Heart right ventricle (tissue), 16 donors: ENCODE data around the gene TTC16. TPM values are rescaled to one million over a fixed set of nuclear protein-coding genes. Genes with fewer than 3 reads are reported as not detected.

Experiments
- ATAC-seq, 8 donors: fragments of 200-7000 bp; cut with Tn5 transposase; one replicate each; pipeline ENCODE4 v1.9.1; 2020; ENCODE audit warnings: mild to moderate bottlenecking in 8 of 8, moderate library complexity in 8 of 8, moderate number of reproducible peaks in 1 of 8
- DNase-seq, 2 donors: peaks; one replicate each; pipeline ENCODE4 v3.0.0-alpha.2; 2020
- H3K27ac ChIP-seq, 10 donors: fragments of 200-600 bp; sonication (generic) in 2 of 10; one replicate each; pipeline versions ENCODE4 v1.5.0 to v1.8.0; 2020 to 2022; ENCODE audit warnings: mild to moderate bottlenecking in 3 of 10
- H3K27me3 ChIP-seq, 7 donors: fragments of 200-600 bp; one replicate each; pipeline ENCODE4 v1.8.0; 2021 to 2022; ENCODE audit warnings: mild to moderate bottlenecking in 2 of 7
- H3K36me3 ChIP-seq, 9 donors: fragments of 200-600 bp; sonication (generic) in 1 of 9; one replicate each; pipeline versions ENCODE4 v1.5.0 to v1.8.0; 2020 to 2022; ENCODE audit warnings: mild to moderate bottlenecking in 2 of 9
- H3K4me1 ChIP-seq, 9 donors: fragments of 200-600 bp; sonication (generic) in 1 of 9; one replicate each; pipeline versions ENCODE4 v1.5.0 to v1.8.0; 2020 to 2022; ENCODE audit warnings: mild to moderate bottlenecking in 4 of 9
- H3K4me3 ChIP-seq, 10 donors: fragments of 200-600 bp; sonication (generic) in 2 of 10; one replicate each; pipeline versions ENCODE4 v1.5.0 to v1.8.0; 2020 to 2022; ENCODE audit warnings: mild to moderate bottlenecking in 7 of 10, moderate library complexity in 2 of 10
- H3K9me3 ChIP-seq, 11 donors: fragments of 200-600 bp in 10 of 11; sonication (generic) in 2 of 11; one replicate each; pipeline versions ENCODE4 v1.5.0 to v1.8.0; 2013 to 2022; ENCODE audit warnings: mild to moderate bottlenecking in 2 of 11, control low read depth in 1 of 11, moderate library complexity in 1 of 11
- CTCF ChIP-seq, 9 donors: fragments of 200-600 bp; sonication (generic) in 2 of 9; IDR thresholded peaks; one replicate each; pipeline versions ENCODE4 v1.5.0 to v1.8.0; 2021 to 2022; ENCODE audit warnings: antibody characterized with exemption in 9 of 9, mild to moderate bottlenecking in 5 of 9, moderate library complexity in 1 of 9
- WGBS, 2 donors: extraction: QIAGEN DNeasy Blood & Tissue Kit; methylation state at CpG; one replicate each; pipeline ENCODE4 v1.1.7; 2013; ENCODE audit warnings: inconsistent platforms in 1 of 2; 5-methylcytosine and 5-hydroxymethylcytosine counted together
- intact Hi-C, 10 donors: fragments of 100-400 bp; cut with DNase I; formaldehyde crosslinking; loops; one replicate each; pipeline versions ENCODE4 v1.11.1 to v1.14.2; 2022
- polyA plus RNA-seq, 2 donors: library from polyadenylated mRNA; stranded (reverse); fragments of 200-250 nt; gene quantifications; one replicate each; pipeline ENCODE4 v1.2.3, GENCODE V29; 2013
- total RNA-seq, 10 donors: library from RNA; stranded (reverse); fragmentation: NEBNext Ultra II Directional in 3 of 10; extraction: Animal tissue kit (Norgen Biotek cat#: 25700) in 3 of 10; gene quantifications; one replicate each; pipeline versions ENCODE4 v1.2.1 to v1.2.4, GENCODE V29; 2021 to 2023
- donor health status: Arrhythmogenic right ventricular cardiomyopathy.
- donor health status: ischemic (EF 13 %, LVEDD 7.1; RV severe dilation, severe dysfunction).
- donor health status: healthy with polysubstance abuse.
- donor health status: DM: no; HTN: yes; CAD: no.
- donor health status: DM: no; HTN: no; CAD: no.
- donor health status: ischemic (EF 25% LVEDD 6.9; RV normal size, moderate dysfunction).
- donor health status: ischemic (EF 25% LVEDD 5.7; RV mildly dilated, moderate dysfunction).
- donor health status: healthy.
- donor health status: DM: yes; HTN: yes; CAD: no.
- donor health status: Ischemic cardiomyopathy.
- donor health status: ischemic (EF 35%, LVEDD 5.7; RV mildly dilated, moderate dysfunction).
- donor health status: nonischemic (EF 11% LVEDD 7.7; RV severe dilation, severe dysfunction).
- donor health status: DM: yes; HTN: yes; CAD: no.
- donor health status: PGD.
- donor health status: ischemic (EF 29% LVEDD 5.4; RV normal size, mild dysfunction).
- donor health status: nonischemic (EF 23%, LVEDD 6.1; RV moderate dilation, normal function).

Gene TTC16
- total and polyA plus RNA-seq, 12 donors: 0.04 to 1.4 (median 0.32) TPM; not detected in 1

GRCh38 chr9:127680846-127681245 lies 35.0 kb upstream of the TTC16 start:
- H3K4me1 ChIP-seq: no peaks in the 10 kb centered on the region
- H3K9me3 ChIP-seq: no peaks in the 10 kb centered on the region
- WGBS, 2 donors: 91 to 96% methylated on average over 9 of the region's 9 CpGs
- peaks cover 0 to 100% (median 70%) of the 10 kb centered on the region in 9 donors for H3K36me3 ChIP-seq
- no peaks in the 10 kb centered on the region for H3K27me3 ChIP-seq
- no peak overlapping the region for H3K27ac ChIP-seq
- intact Hi-C loops: no loop called here
- DNase-seq (no peak), ATAC-seq (no peak)
- no peak for TF ChIP-seq CTCF (IDR thresholded peaks at IDR 0.05)
- no peak overlapping the region for H3K4me3 ChIP-seq

DNA sequence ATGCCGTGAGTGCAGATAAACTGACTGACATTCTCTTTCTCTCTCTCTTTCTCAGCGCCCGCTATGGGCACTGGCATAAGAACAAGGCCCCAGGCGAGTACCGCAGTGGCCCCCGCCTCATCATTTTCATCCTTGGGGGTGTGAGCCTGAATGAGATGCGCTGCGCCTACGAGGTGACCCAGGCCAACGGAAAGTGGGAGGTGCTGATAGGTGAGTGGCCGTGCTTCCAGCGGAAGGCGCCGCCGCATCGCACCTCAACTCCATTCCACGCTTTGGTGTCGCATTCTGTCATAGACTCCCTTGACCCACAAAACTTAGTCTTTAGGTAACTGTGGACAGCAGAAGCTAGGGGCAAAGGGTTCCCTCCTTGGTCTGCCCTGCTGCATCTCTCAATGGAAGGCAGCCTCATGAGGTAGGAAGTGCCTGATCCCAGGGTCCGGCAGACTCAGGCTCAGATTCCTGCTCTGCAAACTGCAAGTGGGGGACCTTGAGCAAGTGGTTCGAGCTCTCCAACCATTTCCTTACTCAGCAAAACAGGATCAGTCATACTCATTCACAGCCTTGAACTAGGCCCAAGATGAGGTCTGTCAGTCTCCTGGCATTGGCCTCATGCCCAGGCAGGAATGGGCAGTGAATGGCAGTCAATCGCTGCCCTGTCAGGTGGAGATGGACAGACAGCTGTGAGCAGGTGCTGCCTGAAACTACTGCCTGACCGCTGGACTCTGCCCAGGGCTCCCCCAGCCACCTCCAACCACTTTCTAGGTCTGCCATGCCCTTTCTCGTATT lies 33.3 kb upstream of the TTC16 start:
- H3K36me3 ChIP-seq: peaks cover 0 to 100% (median 82%) of the 10 kb centered on the region in 9 donors
- intact Hi-C loops: no loop called here
- no peak for DNase-seq
- no peak overlapping the region for H3K27ac ChIP-seq
- H3K4me1 ChIP-seq: no peaks in the 10 kb centered on the region
- H3K4me3 ChIP-seq: no peak overlapping the region
- no peak for TF ChIP-seq CTCF (IDR thresholded peaks at IDR 0.05)
- no peaks in the 10 kb centered on the region for H3K27me3 ChIP-seq
- peak in 1 of 8 donors; percentile 28 for ATAC-seq
- 92 to 96% methylated on average over 23 of the region's 23 CpGs for WGBS, 2 donors
- no peaks in the 10 kb centered on the region for H3K9me3 ChIP-seq

GRCh38 chr9:127683723-127684122 lies 32.2 kb upstream of the TTC16 start:
- Histone ChIP-seq H3K36me3 (peaks cover 0 to 100% (median 85%) of the 10 kb centered on the region in 9 donors), H3K27ac (no peak overlapping the region)
- no peak for TF ChIP-seq CTCF (IDR thresholded peaks at IDR 0.05)

GRCh38 chr9:127684576-127684975 lies 31.3 kb upstream of the TTC16 start:
- Histone ChIP-seq H3K27ac (no peak overlapping the region), H3K9me3 (no peaks in the 10 kb centered on the region), H3K4me1 (no peaks in the 10 kb centered on the region), H3K4me3 (no peak overlapping the region), H3K36me3 (peaks cover 0 to 100% (median 77%) of the 10 kb centered on the region in 9 donors), H3K27me3 (no peaks in the 10 kb centered on the region)
- ATAC-seq (no peak), DNase-seq (no peak)
- 93% methylated on average over 4 of the region's 4 CpGs for WGBS, 2 donors
- intact Hi-C loops: no loop called here
- no peak for TF ChIP-seq CTCF (IDR thresholded peaks at IDR 0.05)

More at GRCh38 chr9:127683723-127684122, 32.2 kb upstream of the TTC16 start:
- no peaks in the 10 kb centered on the region for H3K4me1 ChIP-seq
- WGBS, 2 donors: 90 to 96% methylated on average over 5 of the region's 5 CpGs
- no peaks in the 10 kb centered on the region for H3K9me3 ChIP-seq
- H3K27me3 ChIP-seq: no peaks in the 10 kb centered on the region
- H3K4me3 ChIP-seq: no peak overlapping the region
- DNase-seq (no peak), ATAC-seq (no peak)
- intact Hi-C loops: no loop called here
